ENCODE measurements around the gene FNBP1. TPM values are rescaled to one million over a fixed set of nuclear protein-coding genes. Genes with fewer than 3 reads are reported as not detected.

FNBP1 gene
- total RNA-seq, 1 experiment from 2014 or later = 36.5 TPM

- Histone ChIP-seq H3T11ph (ENCODE audit: low read length) (no peak overlapping the region), H3K9ac (ENCODE audit: extremely low read depth, insufficient read length, low read length) (no peak overlapping the region), H2BK12ac (ENCODE audit: insufficient read length, low read depth, low read length) (no peak overlapping the region), H3K9me3 (ENCODE audit: control insufficient read depth, low read depth, low read length) (no peaks in the 10 kb centered on the region), H3K27ac (ENCODE audit: insufficient read length, low read depth, low read length) (no peak overlapping the region), H3K56ac (ENCODE audit: insufficient read length, low read depth, low read length) (no peak overlapping the region), H3K79me1 (ENCODE audit: insufficient read depth, low read depth, low read length, poor library complexity, severe bottlenecking) (no peaks in the 10 kb centered on the region), H2AFZ (ENCODE audit: low read length) (no peak overlapping the region), H2BK120ac (ENCODE audit: low read depth, low read length, poor library complexity, severe bottlenecking) (no peak overlapping the region), H4K91ac (ENCODE audit: insufficient read length, low read depth, low read length) (no peak overlapping the region), H3K4ac (ENCODE audit: low read depth, low read length) (no peak overlapping the region), H3K27me3 (ENCODE audit: insufficient read depth, low read length) (no peaks in the 10 kb centered on the region), H3K23me2 (ENCODE audit: insufficient read length, low read depth, low read length, poor library complexity, severe bottlenecking) (no peaks in the 10 kb centered on the region), H4K5ac (ENCODE audit: insufficient read length, low read depth, low read length) (no peak overlapping the region), H2BK20ac (ENCODE audit: low read depth, low read length, poor library complexity, severe bottlenecking) (no peak overlapping the region), H4K20me1 (ENCODE audit: control insufficient read depth, insufficient read depth, insufficient read length) (no peaks in the 10 kb centered on the region), H3K79me2 (ENCODE audit: insufficient read depth, low read length) (no peaks in the 10 kb centered on the region), H3K4me2 (ENCODE audit: insufficient read depth, insufficient read length, low read length) (no peak overlapping the region), H2AK5ac (ENCODE audit: insufficient read length, low read length) (no peak overlapping the region), H2BK15ac (ENCODE audit: low read depth, low read length) (no peak overlapping the region), H2BK5ac (ENCODE audit: insufficient read length, low read length) (no peak overlapping the region), H3K23ac (ENCODE audit: insufficient read length, low read depth, low read length) (no peak overlapping the region), H3K18ac (ENCODE audit: insufficient read length, low read depth, low read length) (no peak overlapping the region), H4K8ac (replicated peaks; ENCODE audit: insufficient read length, low read depth, low read length) (no peak overlapping the region), H3K14ac (ENCODE audit: insufficient read depth, low read length) (no peak overlapping the region), H3K4me1 (ENCODE audit: insufficient read depth, low read length) (no peaks in the 10 kb centered on the region)
- WGBS (ENCODE audit: extremely low coverage, insufficient read length, low lambda C conversion rate) = no CpG with 5 or more reads among the region's 6 CpGs
- Mint-ChIP-seq H3K4me1 (no peaks in the 10 kb centered on the region), H3K27ac (no peak overlapping the region), H3K36me3 (ENCODE audit: insufficient read depth in 1 of 3, low read depth in 3 of 3) (peaks cover 0 to 45% (median 21%) of the 10 kb centered on the region in 3 experiments; a peak in 6 of 7 replicates), H3K9me3 (no peaks in the 10 kb centered on the region), H3K27me3 (ENCODE audit: low read depth) (no peaks in the 10 kb centered on the region), H3K4me3 (no peak overlapping the region)
- DNase-seq = no peak
- no peak for TF ChIP-seq CTCF (conservative IDR thresholded peaks at IDR 0.05)
These were observed 192.0 kb downstream of the FNBP1 start for GRCh38 chr9:129850821-129851550.
